GM23338 (cell line): ENCODE measurements around the gene FAM98C.

Experiments used
- CREB1 ChIP-seq: fragments of 250-450 bp; sonication (Bioruptor Pico); IDR thresholded peaks from 2 replicates; pipeline ENCODE4 v1.5.0; 2020; ENCODE audit warnings: low read depth, mild to moderate bottlenecking, moderate library complexity
- EZH2 ChIP-seq: fragments of 200-600 bp; sonication (generic); IDR thresholded peaks from one replicate; pipeline ENCODE4 v1.8.0; 2017; ENCODE audit warnings: antibody characterized with exemption, mild to moderate bottlenecking, low read depth; ENCODE audit not compliant: unreplicated experiment
- EZH2phosphoT487 ChIP-seq: fragments of 200-600 bp; sonication (generic); IDR thresholded peaks from one replicate; pipeline ENCODE4 v1.8.1; 2018; ENCODE audit warnings: antibody characterized with exemption; ENCODE audit not compliant: unreplicated experiment
- JUNB ChIP-seq: IDR thresholded peaks from one replicate; pipeline ENCODE4 v1.6.1; 2016; ENCODE audit warnings: antibody characterized with exemption; ENCODE audit not compliant: unreplicated experiment
- TF ChIP-seq, protein P1 (sequence below), 2 experiments: fragments of 200-600 bp in 1 of 2; sonication (generic) in 1 of 2; conservative IDR thresholded peaks; 2 replicates each; pipeline versions ENCODE4 v1.5.1 to v1.6.1; 2016 to 2017; ENCODE audit warnings: antibody characterized with exemption in 2 of 2, low read depth in 2 of 2, mild to moderate bottlenecking in 2 of 2, moderate library complexity in 1 of 2

DNA sequence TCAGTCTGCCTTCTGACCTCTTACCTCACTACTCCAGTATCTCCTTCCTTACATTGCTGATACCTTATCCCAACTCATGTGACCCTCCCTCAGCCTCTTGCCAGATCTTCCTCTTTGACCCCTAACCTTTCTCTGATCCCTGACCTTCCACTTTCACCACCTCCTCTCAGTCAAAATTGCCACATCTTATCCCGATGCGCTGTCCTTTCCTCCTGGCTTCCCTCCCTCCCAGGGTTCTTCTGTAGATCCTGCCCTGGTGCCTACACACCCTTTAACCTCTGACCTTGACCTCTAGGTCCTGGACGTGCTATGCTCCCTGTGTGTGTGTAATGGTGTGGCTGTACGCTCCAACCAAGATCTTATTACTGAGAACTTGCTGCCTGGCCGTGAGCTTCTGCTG lies 54.3 kb downstream of the FAM98C start:
- TF ChIP-seq, protein P1, sequence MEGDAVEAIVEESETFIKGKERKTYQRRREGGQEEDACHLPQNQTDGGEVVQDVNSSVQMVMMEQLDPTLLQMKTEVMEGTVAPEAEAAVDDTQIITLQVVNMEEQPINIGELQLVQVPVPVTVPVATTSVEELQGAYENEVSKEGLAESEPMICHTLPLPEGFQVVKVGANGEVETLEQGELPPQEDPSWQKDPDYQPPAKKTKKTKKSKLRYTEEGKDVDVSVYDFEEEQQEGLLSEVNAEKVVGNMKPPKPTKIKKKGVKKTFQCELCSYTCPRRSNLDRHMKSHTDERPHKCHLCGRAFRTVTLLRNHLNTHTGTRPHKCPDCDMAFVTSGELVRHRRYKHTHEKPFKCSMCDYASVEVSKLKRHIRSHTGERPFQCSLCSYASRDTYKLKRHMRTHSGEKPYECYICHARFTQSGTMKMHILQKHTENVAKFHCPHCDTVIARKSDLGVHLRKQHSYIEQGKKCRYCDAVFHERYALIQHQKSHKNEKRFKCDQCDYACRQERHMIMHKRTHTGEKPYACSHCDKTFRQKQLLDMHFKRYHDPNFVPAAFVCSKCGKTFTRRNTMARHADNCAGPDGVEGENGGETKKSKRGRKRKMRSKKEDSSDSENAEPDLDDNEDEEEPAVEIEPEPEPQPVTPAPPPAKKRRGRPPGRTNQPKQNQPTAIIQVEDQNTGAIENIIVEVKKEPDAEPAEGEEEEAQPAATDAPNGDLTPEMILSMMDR (conservative IDR thresholded peaks at IDR 0.05; ENCODE audit: low read depth in 2 of 2): no peak
- TF ChIP-seq EZH2 (no peak), CREB1 (CRISPR knock-in tag) (no peak), JUNB (no peak), EZH2phosphoT487 (no peak)
